Activated naive CD4-positive, alpha-beta T cell treated with anti-CD3 and anti-CD28 coated beads for 36 hours (primary cell): Measurements from ENCODE around the gene C12orf57. TPM values are rescaled to one million over a fixed set of nuclear protein-coding genes. Genes with fewer than 3 reads are reported as not detected.

ENCODE experiments used
- CTCF ChIA-PET: fragments of 350-600 bp; sonication (Branson Sonifier 250); formaldehyde crosslinking; loops from one replicate; lab custom pipeline; 2021; ENCODE audit warnings: antibody characterized with exemption; lab: Charles Lee
- DNase-seq: peaks from one replicate; pipeline ENCODE4 v3.0.0-alpha.2; 2020
- H3K27ac Mint-ChIP-seq: one replicate; pipeline ENCODE4 v1.8.0; 2021; ENCODE audit warnings: mild to moderate bottlenecking, mixed read lengths
- H3K27me3 Mint-ChIP-seq: one replicate; pipeline ENCODE4 v1.8.0; 2021; ENCODE audit warnings: low read depth, mixed read lengths
- H3K36me3 Mint-ChIP-seq: one replicate; pipeline ENCODE4 v1.8.0; 2021; ENCODE audit warnings: low read depth, mixed read lengths
- H3K4me1 Mint-ChIP-seq: one replicate; pipeline ENCODE4 v1.8.0; 2021; ENCODE audit warnings: low read depth, mixed read lengths
- H3K4me3 Mint-ChIP-seq: one replicate; pipeline ENCODE4 v1.8.0; 2021; ENCODE audit warnings: mild to moderate bottlenecking, moderate library complexity, mixed read lengths
- H3K9me3 Mint-ChIP-seq: one replicate; pipeline ENCODE4 v1.8.0; 2021; ENCODE audit warnings: mixed read lengths
- intact Hi-C: fragments of 100-400 bp; cut with micrococcal nuclease; formaldehyde crosslinking; loops from one replicate; pipeline ENCODE4 v1.15.1; 2023
- total RNA-seq, 2 experiments: library from RNA; stranded (reverse); gene quantifications; one replicate each; pipeline ENCODE4 v1.2.3, GENCODE V29; 2021

Gene C12orf57
- total RNA-seq, 2 experiments from 2014 or later = 242 to 245 TPM

DNA sequence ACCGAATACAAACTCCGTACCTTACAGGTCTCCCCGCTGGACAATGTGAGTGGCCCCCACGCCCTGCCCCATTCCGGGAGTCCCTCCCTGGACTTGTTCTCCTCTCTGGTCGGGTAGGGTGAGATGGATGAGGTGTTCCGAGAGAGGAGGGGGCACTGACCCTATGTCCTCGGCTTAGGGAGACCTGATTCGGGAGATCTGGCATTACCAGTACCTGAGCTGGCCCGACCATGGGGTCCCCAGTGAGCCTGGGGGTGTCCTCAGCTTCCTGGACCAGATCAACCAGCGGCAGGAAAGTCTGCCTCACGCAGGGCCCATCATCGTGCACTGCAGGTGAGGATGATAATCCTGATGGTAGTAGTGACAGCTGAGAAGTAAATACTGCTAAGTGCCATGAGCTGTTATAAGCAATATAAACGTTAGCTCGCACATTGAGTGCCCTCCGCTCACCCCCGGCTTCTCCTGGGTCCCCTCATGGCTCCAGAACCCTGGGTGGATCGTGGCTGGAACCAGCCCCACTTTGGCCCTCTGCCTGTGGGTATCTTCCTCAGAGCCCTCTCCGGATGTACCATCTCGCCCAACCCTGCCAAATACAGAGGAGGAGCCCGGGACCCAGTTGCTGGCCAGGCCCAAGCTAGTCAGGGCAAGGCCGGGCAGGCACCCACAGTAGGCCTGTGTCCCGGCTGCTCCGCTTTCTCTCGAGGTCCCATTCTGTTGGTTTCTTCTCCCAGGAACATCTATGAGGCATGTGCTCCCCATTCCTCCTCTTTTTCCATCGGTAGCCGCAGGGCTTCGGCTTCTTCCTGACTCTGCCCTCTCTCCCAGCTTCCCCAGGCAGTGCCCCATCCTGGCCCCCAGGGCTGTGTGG lies 14.2 kb downstream of the C12orf57 start:
- CTCF ChIA-PET = interaction anchor here (1.0 to 12.0 kb wide), 7 partner anchors 8 to 86 kb away, joined by 3 to 397 read pairs (median 5); partner anchors contain the start of genes C12orf57, LPCAT3, PTPN6 and RNU7-1
- H3K9me3 Mint-ChIP-seq = no peaks in the 10 kb centered on the region
- peak overlapping the region; percentile 93 for H3K27ac Mint-ChIP-seq
- intact Hi-C loops = loop anchor here (5.0 to 10.0 kb wide), 3 partner anchors 186 to 1127 kb away; partner anchors contain the start of genes CD27, LAG3 and NECAP1
- H3K4me3 Mint-ChIP-seq = peak overlapping the region; percentile 81
- DNase-seq = no peak
- peaks cover 89% of the 10 kb centered on the region for H3K4me1 Mint-ChIP-seq
- H3K36me3 Mint-ChIP-seq = peaks cover 83% of the 10 kb centered on the region
- H3K27me3 Mint-ChIP-seq = no peaks in the 10 kb centered on the region

DNA sequence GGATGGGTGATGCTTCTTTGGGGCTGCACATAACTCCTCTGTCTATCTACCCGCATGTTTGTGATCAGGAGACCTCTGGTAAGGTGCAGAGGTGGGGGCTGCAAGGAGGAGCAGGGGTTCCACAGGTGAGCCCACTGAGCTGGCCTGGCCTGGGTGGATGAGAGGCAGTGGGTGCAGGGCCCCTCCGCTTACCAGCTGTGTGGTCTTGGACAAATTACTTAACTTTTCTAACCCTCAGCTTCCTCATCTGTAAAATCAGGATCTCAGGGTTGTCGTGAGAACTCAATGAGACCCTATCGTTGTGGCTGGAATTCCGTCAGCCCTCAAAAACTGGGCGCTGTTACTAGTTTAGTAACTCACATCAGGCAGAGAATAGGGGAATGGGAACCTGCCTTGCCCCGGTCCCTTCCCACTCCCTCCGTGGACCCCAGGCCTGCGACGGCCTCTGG lies 14.8 kb downstream of the C12orf57 start:
- Mint-ChIP-seq H3K9me3 (no peaks in the 10 kb centered on the region), H3K4me1 (peaks cover 90% of the 10 kb centered on the region), H3K4me3 (peak overlapping the region; percentile 81), H3K27me3 (no peaks in the 10 kb centered on the region), H3K36me3 (peaks cover 76% of the 10 kb centered on the region), H3K27ac (peak overlapping the region; percentile 93)
- CTCF ChIA-PET = interaction anchor here (1.0 to 12.0 kb wide), 7 partner anchors 8 to 86 kb away, joined by 3 to 397 read pairs (median 5); partner anchors contain the start of genes C12orf57, LPCAT3, PTPN6 and RNU7-1
- intact Hi-C loops = loop anchor here (5.0 to 10.0 kb wide), 3 partner anchors 186 to 1126 kb away; partner anchors contain the start of genes CD27, LAG3 and NECAP1
- DNase-seq = no peak

DNA sequence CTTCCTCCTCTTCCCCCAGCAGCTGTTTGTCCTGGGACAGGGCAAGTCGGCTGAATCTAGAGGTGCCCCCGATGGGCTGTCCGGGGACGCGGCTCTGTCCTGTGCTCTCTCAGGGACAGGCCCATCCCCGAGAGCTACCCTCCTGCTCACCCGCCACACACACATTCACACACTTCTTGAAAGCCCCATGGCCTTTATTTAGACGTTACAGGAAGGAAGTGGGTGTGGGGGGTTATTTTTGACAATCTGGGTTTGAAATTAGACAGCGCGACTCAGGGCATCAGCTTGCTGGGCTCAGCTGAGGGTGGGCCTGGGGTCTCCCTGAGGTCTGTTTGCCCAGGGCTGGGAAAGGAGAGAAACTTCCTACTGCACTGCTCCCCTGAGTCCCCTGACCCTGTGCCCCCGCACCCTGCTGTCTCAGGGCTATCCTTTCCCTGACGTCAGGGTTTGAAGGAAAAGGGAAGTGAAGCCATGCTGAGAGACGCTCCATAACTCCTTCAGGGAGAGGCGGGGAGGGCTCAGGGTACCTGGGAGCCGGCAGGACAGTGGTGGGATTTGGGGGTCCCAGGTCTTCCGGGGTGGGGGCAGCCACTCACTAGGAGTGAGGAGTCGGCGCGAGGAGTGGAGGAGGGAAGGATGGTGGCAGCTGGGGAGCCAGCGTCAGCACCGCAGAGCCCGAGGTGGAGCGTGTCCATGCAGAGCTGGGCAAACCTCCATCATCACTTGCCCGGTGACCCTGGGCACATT lies 15.4 kb downstream of the C12orf57 start:
- no peaks in the 10 kb centered on the region for H3K9me3 Mint-ChIP-seq
- intact Hi-C loops = loop anchor here (5.0 to 10.0 kb wide), 3 partner anchors 187 to 1126 kb away; partner anchors contain the start of genes CD27, LAG3 and NECAP1

DNA sequence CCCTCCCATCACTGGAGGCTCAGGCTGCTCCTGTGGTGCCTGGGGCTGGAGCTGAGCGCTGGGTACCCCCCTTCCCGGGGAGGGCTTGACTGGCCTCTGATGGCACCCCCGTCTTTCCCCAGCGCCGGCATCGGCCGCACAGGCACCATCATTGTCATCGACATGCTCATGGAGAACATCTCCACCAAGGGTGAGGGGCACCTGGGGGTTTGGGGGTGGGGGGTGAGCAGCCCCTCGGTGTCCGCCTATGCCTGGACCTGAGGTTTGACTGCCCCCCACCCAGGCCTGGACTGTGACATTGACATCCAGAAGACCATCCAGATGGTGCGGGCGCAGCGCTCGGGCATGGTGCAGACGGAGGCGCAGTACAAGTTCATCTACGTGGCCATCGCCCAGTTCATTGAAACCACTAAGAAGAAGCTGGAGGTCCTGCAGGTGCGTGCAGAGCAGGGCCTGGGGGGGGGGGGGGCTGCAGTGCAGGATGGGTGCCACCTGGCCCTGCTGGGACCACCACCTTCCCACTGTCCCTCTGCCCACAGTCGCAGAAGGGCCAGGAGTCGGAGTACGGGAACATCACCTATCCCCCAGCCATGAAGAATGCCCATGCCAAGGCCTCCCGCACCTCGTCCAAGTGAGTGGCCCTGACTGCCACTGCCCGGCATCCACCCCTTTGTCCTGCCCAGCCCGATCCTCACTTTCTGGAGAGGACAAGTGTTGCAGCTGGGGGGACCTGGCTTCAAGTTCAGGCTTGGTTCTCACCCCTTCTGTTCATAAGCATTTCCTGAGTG lies 16.2 kb downstream of the C12orf57 start:
- CTCF ChIA-PET = interaction anchor here (1.0 to 12.0 kb wide), 5 partner anchors 9 to 153 kb away, joined by 3 to 397 read pairs (median 4); partner anchors contain the start of genes C12orf57, PTPN6 and RNU7-1
- DNase-seq = no peak
- Mint-ChIP-seq H3K4me1 (peaks cover 88% of the 10 kb centered on the region), H3K27me3 (no peaks in the 10 kb centered on the region), H3K4me3 (peak overlapping the region; percentile 81), H3K9me3 (no peaks in the 10 kb centered on the region), H3K36me3 (peaks cover 63% of the 10 kb centered on the region), H3K27ac (peak overlapping the region; percentile 93)
- intact Hi-C loops = loop anchor here (2.0 to 10.0 kb wide), 5 partner anchors 87 to 1125 kb away; partner anchors contain the start of genes CD27, LAG3, NECAP1 and SPSB2

More for the DNA sequence above, 15.4 kb downstream of the C12orf57 start:
- Mint-ChIP-seq H3K4me1 (peaks cover 89% of the 10 kb centered on the region), H3K36me3 (peaks cover 71% of the 10 kb centered on the region), H3K4me3 (peak overlapping the region; percentile 81), H3K27me3 (no peaks in the 10 kb centered on the region), H3K27ac (peak overlapping the region; percentile 93)
- DNase-seq = peak; percentile 89
- CTCF ChIA-PET = interaction anchor here (1.0 to 12.0 kb wide), 8 partner anchors 7 to 154 kb away, joined by 3 to 397 read pairs (median 4); partner anchors contain the start of genes C12orf57, LPCAT3, PTPN6 and RNU7-1

DNA sequence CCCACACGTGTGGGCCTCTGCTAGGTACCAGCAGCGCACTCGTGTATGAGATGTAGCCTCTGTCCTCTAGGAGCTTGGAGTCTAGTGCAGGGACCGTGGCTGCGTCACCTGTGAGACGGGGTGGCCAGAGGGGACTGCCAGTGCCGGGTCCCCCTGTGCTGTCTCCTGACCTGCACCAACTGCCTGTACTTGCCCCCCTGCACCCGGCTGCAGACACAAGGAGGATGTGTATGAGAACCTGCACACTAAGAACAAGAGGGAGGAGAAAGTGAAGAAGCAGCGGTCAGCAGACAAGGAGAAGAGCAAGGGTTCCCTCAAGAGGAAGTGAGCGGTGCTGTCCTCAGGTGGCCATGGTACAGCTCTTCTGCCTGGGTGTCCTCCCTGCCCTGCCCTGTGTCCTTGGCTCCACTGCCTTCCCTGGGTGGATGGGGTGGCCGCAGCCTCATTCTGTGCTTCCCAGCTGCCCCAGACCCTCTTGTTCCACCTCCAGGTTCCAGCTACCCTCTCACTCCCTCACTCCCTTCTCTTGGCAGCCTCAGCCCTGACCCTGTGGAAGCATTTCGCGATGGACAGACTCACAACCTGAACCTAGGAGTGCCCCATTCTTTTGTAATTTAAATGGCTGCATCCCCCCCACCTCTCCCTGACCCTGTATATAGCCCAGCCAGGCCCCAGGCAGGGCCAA lies 16.9 kb downstream of the C12orf57 start:
- H3K4me3 Mint-ChIP-seq = peak overlapping the region; percentile 81
- peak; percentile 62 for DNase-seq
- intact Hi-C loops = loop anchor here (1.0 to 5.0 kb wide), 6 partner anchors 7 to 273 kb away; partner anchors contain the start of genes C12orf57, SPSB2 and ZNF384
- H3K9me3 Mint-ChIP-seq = no peaks in the 10 kb centered on the region
- H3K36me3 Mint-ChIP-seq = peaks cover 62% of the 10 kb centered on the region
- H3K27ac Mint-ChIP-seq = peak overlapping the region; percentile 93
- H3K27me3 Mint-ChIP-seq = no peaks in the 10 kb centered on the region
- H3K4me1 Mint-ChIP-seq = peaks cover 88% of the 10 kb centered on the region
- CTCF ChIA-PET = interaction anchor here (0.9 to 12.0 kb wide), 8 partner anchors 9 to 228 kb away, joined by 3 to 397 read pairs (median 3); partner anchors contain the start of genes C12orf57, PTPN6 and RNU7-1

DNA sequence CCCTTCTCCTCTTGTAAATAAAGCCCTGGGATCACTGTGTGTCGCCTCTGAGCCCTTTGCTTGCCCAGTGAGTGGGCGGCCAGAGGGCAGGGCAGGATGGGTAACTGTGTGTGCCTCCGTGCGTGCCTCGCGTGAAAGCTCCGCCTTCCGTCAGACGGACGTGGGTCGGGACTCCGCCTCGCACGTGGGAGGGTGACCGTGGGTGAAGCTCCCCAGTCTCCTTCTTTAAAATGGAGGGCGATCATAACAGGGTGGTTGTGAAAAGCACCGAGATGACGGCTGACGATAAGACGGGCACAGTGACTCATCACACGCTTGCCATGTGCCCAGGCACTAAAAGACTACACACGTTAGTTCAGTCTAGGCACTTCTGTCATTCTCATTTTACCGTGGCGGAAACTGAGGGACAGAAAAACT lies 17.5 kb downstream of the C12orf57 start:
- intact Hi-C loops = loop anchor here (1.0 to 5.0 kb wide), 6 partner anchors 8 to 274 kb away; partner anchors contain the start of genes C12orf57, SPSB2 and ZNF384
- Mint-ChIP-seq H3K4me1 (peaks cover 87% of the 10 kb centered on the region), H3K27me3 (no peaks in the 10 kb centered on the region), H3K27ac (peak overlapping the region; percentile 93), H3K36me3 (peaks cover 60% of the 10 kb centered on the region), H3K9me3 (no peaks in the 10 kb centered on the region), H3K4me3 (peak overlapping the region; percentile 81)
- CTCF ChIA-PET = interaction anchor here (0.6 to 12.0 kb wide), 10 partner anchors 8 to 229 kb away, joined by 3 to 397 read pairs (median 3); partner anchors contain the start of genes C12orf57, PTPN6 and RNU7-1
- DNase-seq = peak; percentile 94

DNA sequence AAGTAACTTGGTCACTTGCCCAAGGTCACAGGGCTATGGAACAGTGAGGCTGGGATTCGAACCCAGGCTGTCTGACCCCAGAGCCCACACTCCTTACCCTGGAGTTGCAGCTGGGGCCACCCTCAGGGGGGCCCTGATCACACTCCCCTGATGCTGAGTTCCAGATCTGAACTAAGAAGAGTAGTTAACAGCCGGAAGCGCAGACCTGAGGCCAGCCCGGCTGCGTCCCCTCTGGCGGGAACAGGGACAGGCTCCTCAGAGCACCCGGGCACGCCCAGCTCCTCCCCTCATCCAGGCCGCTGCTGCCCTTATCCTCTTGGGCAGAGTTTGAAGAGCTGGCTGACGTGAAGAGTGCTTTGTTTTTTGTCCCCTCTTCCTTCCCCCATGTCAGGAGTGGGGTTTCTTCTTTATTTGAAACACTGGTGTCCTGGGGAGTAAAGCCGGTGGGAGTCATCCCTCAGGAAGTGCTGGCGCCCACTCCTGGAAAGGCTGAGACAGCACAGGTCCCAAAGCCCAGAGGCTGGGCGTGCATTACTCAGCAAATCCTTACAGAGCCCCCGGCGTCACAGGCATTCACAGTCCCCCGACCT lies 18.0 kb downstream of the C12orf57 start:
- peaks cover 58% of the 10 kb centered on the region for H3K36me3 Mint-ChIP-seq
- no peaks in the 10 kb centered on the region for H3K27me3 Mint-ChIP-seq
- H3K4me3 Mint-ChIP-seq = peak overlapping the region; percentile 81
- intact Hi-C loops = loop anchor here (1.0 to 5.0 kb wide), 6 partner anchors 8 to 274 kb away; partner anchors contain the start of genes C12orf57, SPSB2 and ZNF384
- H3K9me3 Mint-ChIP-seq = no peaks in the 10 kb centered on the region
- peak; percentile 69 for DNase-seq
- H3K4me1 Mint-ChIP-seq = peaks cover 87% of the 10 kb centered on the region
- CTCF ChIA-PET = interaction anchor here (0.6 to 12.0 kb wide), 9 partner anchors 14 to 229 kb away, joined by 3 to 397 read pairs (median 3); partner anchors contain the start of genes C12orf57, C1RL, PTPN6 and RNU7-1
- H3K27ac Mint-ChIP-seq = peak overlapping the region; percentile 93

DNA sequence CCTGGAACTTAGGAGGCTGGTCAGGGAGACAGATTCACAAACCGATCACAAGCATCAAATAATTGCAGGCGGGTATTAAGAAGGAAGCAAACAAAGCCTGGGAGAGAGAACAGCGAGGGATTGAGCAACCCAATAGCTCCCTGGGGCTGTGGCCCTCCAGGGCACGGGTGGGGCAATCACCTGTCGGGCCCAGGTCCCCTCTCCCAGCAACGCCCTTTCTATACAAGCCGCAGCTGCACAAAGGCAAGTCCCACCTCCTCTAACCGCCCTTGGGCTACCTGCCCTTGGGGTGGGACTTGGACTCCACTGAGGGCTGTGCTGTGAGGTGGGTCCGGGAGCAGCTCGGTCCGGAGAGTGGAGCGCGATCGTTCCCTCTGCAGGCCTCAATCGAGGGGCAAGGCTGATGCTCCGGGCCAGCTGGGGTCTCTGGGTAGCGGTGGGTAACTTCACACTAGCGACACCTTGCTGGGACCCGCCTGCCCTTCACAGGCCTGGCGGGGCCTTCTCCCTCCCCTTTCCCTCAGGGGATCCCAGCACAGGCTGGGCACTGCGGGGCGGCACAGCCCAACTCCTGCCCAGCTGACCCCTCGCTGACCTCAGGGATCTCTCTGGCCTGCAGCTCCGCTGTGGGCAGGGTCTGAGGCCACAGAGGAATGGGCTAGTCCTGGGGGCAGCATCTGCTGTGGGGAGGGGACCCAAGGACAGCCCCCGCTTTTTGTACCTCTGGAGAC lies 18.6 kb downstream of the C12orf57 start:
- Mint-ChIP-seq H3K27ac (peak overlapping the region; percentile 93), H3K36me3 (peaks cover 56% of the 10 kb centered on the region), H3K4me1 (peaks cover 85% of the 10 kb centered on the region), H3K9me3 (no peaks in the 10 kb centered on the region), H3K27me3 (no peaks in the 10 kb centered on the region), H3K4me3 (peak overlapping the region; percentile 81)
- CTCF ChIA-PET = interaction anchor here (1.2 to 12.0 kb wide), 4 partner anchors 15 to 151 kb away, joined by 3 to 397 read pairs (median 4); partner anchors contain the start of genes C12orf57, C1RL, PTPN6 and RNU7-1
- intact Hi-C loops = loop anchor here (5.0 kb wide), 1 partner anchor 275 kb away; the partner anchor contains the start of gene ZNF384
- no peak for DNase-seq

DNA sequence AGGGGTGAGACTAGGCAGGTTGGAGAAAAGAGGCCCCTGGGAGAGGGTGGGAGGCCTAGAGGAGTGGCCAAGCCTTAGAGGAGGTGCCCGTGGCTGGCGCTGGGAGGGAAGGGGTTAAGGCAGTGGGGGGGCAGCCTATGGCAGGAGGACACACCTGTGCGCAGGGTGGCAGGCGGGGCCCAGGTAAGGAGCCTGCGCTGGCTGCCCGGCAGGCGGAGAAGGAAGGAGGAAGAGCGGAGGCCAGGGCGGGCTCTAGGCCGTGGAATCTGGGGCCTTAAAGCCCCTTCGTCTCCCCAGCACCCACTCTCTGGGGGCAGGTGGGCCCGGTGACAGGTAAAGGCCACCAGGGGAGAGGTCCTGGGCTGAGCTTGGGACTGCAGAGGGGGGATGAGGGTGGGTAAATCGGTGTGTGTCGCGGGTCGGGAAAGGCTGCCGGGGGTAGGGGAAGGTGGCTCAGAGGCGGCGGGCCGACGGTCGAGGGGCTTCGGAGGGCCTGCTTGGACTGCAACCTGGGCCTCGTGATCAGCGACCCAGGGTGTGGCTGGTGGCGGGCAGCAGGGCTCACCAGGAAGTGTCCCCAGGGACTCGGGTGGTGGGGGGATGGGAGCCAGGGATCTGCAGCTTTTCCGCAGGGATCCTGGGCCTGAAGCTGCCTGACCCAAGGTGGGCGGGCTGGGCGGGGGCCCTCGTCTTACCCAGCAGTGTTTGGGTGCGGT lies 19.4 kb downstream of the C12orf57 start:
- no peak overlapping the region for H3K4me3 Mint-ChIP-seq
- CTCF ChIA-PET = interaction anchor here (0.6 to 12.0 kb wide), 3 partner anchors 15 to 38 kb away, joined by 3 to 397 read pairs (median 10); partner anchors contain the start of genes C12orf57, PTPN6 and RNU7-1
- intact Hi-C loops = loop anchor here (5.0 kb wide), 1 partner anchor 276 kb away; the partner anchor contains the start of gene ZNF384
- H3K36me3 Mint-ChIP-seq = peaks cover 53% of the 10 kb centered on the region
- H3K27ac Mint-ChIP-seq = peak overlapping the region; percentile 93
- DNase-seq = no peak
- peaks cover 85% of the 10 kb centered on the region for H3K4me1 Mint-ChIP-seq
- no peaks in the 10 kb centered on the region for H3K9me3 Mint-ChIP-seq
- no peaks in the 10 kb centered on the region for H3K27me3 Mint-ChIP-seq
